GM23338 (cell line): Measurements from ENCODE around the gene ART4.

Source experiments
- CREB1 ChIP-seq: fragments of 250-450 bp; sonication (Bioruptor Pico); IDR thresholded peaks from 2 replicates; pipeline ENCODE4 v1.5.0; 2020; ENCODE audit warnings: low read depth, mild to moderate bottlenecking, moderate library complexity
- EZH2 ChIP-seq: fragments of 200-600 bp; sonication (generic); IDR thresholded peaks from one replicate; pipeline ENCODE4 v1.8.0; 2017; ENCODE audit warnings: antibody characterized with exemption, mild to moderate bottlenecking, low read depth; ENCODE audit not compliant: unreplicated experiment
- EZH2phosphoT487 ChIP-seq: fragments of 200-600 bp; sonication (generic); IDR thresholded peaks from one replicate; pipeline ENCODE4 v1.8.1; 2018; ENCODE audit warnings: antibody characterized with exemption; ENCODE audit not compliant: unreplicated experiment
- JUNB ChIP-seq: IDR thresholded peaks from one replicate; pipeline ENCODE4 v1.6.1; 2016; ENCODE audit warnings: antibody characterized with exemption; ENCODE audit not compliant: unreplicated experiment
- NANOG ChIP-seq: IDR thresholded peaks from 2 replicates; pipeline ENCODE4 v1.6.1; 2016; ENCODE audit warnings: antibody characterized with exemption, borderline replicate concordance
- POLR2AphosphoS5 ChIP-seq: IDR thresholded peaks from 2 replicates; pipeline ENCODE4 v1.6.1; 2016; ENCODE audit warnings: antibody characterized with exemption, low read depth
- STAT1 ChIP-seq: IDR thresholded peaks from one replicate; pipeline ENCODE4 v1.6.1; 2016; ENCODE audit warnings: antibody characterized with exemption; ENCODE audit not compliant: unreplicated experiment
- ZNF114 ChIP-seq: fragments of 250-450 bp; sonication (Bioruptor Pico); IDR thresholded peaks from 2 replicates; pipeline ENCODE4 v1.5.0; 2020; ENCODE audit warnings: mild to moderate bottlenecking, moderate library complexity
- ZNF331 ChIP-seq: fragments of 250-450 bp; sonication (Bioruptor Pico); IDR thresholded peaks from 2 replicates; pipeline ENCODE4 v1.5.0; 2020; ENCODE audit warnings: low read depth, mild to moderate bottlenecking, moderate library complexity
- TF ChIP-seq, protein P1 (sequence below), 2 experiments: fragments of 200-600 bp in 1 of 2; sonication (generic) in 1 of 2; conservative IDR thresholded peaks; 2 replicates each; pipeline versions ENCODE4 v1.5.1 to v1.6.1; 2016 to 2017; ENCODE audit warnings: antibody characterized with exemption in 2 of 2, low read depth in 2 of 2, mild to moderate bottlenecking in 2 of 2, moderate library complexity in 1 of 2
- TF ChIP-seq, protein P2 (sequence below): IDR thresholded peaks from one replicate; pipeline ENCODE4 v1.6.1; 2018; ENCODE audit warnings: antibody characterized with exemption; ENCODE audit not compliant: unreplicated experiment
- TF ChIP-seq, protein P3 (sequence below): IDR thresholded peaks from 2 replicates; pipeline ENCODE4 v1.6.1; 2016; ENCODE audit warnings: antibody characterized with exemption

DNA sequence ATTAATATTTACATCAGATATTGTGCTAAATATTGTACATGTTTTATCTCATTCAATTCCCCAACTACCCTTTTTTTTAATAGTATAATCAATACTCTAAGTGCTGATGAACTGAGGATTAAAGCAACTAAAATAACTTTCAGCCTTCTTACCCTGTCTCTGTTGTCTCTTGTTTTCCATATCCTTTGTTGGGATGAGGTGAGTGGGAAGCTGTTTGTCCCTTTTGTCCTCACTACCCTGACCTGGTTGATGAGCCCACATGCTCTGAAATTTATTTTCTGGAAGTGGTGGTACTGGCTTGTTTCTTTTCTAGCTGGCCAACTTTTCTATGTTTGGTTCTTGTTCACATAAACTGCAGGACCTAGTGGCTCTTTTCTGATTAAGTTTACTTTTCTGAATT, 9.6 kb upstream of the ART4 start:
- TF ChIP-seq, protein P1, sequence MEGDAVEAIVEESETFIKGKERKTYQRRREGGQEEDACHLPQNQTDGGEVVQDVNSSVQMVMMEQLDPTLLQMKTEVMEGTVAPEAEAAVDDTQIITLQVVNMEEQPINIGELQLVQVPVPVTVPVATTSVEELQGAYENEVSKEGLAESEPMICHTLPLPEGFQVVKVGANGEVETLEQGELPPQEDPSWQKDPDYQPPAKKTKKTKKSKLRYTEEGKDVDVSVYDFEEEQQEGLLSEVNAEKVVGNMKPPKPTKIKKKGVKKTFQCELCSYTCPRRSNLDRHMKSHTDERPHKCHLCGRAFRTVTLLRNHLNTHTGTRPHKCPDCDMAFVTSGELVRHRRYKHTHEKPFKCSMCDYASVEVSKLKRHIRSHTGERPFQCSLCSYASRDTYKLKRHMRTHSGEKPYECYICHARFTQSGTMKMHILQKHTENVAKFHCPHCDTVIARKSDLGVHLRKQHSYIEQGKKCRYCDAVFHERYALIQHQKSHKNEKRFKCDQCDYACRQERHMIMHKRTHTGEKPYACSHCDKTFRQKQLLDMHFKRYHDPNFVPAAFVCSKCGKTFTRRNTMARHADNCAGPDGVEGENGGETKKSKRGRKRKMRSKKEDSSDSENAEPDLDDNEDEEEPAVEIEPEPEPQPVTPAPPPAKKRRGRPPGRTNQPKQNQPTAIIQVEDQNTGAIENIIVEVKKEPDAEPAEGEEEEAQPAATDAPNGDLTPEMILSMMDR (conservative IDR thresholded peaks at IDR 0.05; ENCODE audit: low read depth in 2 of 2) = no peak
- TF ChIP-seq, protein P2, sequence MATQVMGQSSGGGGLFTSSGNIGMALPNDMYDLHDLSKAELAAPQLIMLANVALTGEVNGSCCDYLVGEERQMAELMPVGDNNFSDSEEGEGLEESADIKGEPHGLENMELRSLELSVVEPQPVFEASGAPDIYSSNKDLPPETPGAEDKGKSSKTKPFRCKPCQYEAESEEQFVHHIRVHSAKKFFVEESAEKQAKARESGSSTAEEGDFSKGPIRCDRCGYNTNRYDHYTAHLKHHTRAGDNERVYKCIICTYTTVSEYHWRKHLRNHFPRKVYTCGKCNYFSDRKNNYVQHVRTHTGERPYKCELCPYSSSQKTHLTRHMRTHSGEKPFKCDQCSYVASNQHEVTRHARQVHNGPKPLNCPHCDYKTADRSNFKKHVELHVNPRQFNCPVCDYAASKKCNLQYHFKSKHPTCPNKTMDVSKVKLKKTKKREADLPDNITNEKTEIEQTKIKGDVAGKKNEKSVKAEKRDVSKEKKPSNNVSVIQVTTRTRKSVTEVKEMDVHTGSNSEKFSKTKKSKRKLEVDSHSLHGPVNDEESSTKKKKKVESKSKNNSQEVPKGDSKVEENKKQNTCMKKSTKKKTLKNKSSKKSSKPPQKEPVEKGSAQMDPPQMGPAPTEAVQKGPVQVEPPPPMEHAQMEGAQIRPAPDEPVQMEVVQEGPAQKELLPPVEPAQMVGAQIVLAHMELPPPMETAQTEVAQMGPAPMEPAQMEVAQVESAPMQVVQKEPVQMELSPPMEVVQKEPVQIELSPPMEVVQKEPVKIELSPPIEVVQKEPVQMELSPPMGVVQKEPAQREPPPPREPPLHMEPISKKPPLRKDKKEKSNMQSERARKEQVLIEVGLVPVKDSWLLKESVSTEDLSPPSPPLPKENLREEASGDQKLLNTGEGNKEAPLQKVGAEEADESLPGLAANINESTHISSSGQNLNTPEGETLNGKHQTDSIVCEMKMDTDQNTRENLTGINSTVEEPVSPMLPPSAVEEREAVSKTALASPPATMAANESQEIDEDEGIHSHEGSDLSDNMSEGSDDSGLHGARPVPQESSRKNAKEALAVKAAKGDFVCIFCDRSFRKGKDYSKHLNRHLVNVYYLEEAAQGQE = no peak
- TF ChIP-seq EZH2 (no peak), POLR2AphosphoS5 (no peak), NANOG (no peak), EZH2phosphoT487 (no peak), JUNB (no peak), STAT1 (no peak), CREB1 (CRISPR knock-in tag) (no peak), ZNF114 (CRISPR knock-in tag) (no peak), ZNF331 (no peak)
- TF ChIP-seq, protein P3, sequence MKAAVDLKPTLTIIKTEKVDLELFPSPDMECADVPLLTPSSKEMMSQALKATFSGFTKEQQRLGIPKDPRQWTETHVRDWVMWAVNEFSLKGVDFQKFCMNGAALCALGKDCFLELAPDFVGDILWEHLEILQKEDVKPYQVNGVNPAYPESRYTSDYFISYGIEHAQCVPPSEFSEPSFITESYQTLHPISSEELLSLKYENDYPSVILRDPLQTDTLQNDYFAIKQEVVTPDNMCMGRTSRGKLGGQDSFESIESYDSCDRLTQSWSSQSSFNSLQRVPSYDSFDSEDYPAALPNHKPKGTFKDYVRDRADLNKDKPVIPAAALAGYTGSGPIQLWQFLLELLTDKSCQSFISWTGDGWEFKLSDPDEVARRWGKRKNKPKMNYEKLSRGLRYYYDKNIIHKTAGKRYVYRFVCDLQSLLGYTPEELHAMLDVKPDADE = no peak
